HL-60/S4 treated with retinoic acid at 250 ng/mL for 4 days and 3 days (cell line): ENCODE results near the gene PTK6.

Experiments used
- in situ Hi-C: fragments of 300-500 bp; cut with MboI; formaldehyde crosslinking; loops from 2 replicates; pipeline ENCODE4 v1.7.0; 2022; ENCODE audit warnings: low sequenced_read_pairs

The PTK6 gene

DNA sequence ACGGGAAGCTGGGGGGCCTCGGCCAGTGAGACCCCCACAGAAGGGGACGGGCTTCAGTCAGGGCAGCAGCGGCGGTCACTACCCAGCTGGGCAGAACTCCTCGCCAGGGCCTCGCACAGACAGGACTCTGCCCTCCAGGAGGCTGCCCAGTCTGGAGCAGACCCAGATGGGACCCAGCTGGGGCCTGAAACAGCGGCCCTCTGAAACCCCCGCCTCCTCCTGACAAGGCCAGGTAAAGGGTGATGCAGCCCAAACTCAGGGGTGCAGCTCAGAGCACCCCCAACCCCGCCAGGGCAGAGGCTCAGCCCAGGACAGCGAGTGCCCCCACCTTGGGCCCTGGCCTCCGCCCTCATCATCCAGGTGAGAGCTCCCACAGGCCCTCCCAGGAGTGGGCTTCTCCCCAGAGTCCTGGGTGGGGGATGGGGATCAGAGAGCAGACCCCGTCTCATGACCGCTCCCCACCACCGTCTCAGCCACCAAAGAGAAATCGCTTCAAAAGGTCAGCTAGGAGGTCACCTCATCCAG is 40.5 kb downstream of the PTK6 start:
- in situ Hi-C loops: no loop called here

DNA sequence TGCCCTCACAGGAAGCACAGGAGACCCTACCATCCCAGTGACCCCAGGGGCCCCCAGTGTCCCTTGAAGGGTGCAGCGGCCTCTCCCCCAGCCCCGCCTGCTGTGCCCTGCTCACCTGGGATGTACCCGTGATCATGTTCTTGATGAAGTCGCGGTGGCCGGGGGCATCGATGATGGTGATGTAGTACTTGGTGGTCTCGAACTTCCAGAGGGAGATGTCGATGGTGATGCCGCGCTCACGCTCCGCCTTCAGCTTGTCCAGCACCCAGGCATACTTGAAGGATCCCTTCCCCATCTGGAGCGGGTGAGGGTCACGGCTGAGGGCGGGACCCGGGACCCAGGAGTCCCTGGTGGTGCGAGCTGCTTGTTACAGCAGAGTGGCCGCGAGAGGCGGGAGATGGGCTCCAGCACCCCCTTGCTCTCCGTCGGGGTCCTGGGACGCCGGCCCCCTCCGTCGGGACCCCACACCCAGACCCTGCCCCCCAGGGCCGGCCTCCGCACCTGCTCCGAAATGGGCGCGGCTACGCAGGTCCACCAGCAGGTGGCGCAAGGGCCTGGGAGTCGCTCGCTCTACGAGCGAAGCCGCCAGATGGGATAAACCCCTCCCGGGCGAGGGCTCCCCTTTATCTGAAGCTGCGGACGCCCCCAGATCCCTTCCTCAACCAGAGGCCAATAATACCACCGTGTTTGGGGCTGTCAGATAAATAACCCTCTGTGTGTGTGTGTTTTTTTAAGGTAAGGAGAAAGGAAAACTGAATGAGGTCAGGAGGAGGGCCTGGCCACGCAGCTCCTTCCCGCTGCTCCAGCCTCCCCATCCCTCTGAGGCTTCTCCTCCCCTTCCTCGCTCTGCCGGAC is 41.2 kb downstream of the PTK6 start:
- in situ Hi-C loops: no loop called here

DNA sequence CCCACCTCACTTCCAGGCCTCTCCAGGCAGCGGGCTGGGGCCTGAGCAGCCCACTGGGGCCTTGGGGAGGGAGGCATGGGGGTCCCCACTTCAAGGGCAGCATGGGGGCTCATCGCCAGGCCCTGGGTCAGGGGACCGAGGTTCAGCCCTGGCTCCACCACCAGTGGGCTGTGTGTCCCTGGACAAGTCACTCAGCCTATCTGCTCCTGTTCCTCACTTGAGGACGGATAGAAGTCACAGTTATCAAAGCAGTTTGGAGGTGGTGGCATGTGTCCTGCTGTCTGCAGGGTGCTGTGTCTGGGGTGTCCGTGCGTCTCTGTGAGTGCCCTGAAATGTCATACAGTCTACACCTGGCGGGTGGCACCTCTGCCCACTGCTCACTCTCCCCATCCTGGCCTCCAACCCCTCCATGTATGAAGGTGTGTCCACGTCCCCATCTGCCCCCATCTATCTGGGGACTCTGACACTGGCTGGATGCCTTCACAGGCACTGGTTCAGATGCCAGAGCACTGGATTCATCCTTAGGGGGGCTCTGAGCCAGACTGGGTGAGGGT is 41.9 kb downstream of the PTK6 start:
- in situ Hi-C loops: no loop called here

DNA sequence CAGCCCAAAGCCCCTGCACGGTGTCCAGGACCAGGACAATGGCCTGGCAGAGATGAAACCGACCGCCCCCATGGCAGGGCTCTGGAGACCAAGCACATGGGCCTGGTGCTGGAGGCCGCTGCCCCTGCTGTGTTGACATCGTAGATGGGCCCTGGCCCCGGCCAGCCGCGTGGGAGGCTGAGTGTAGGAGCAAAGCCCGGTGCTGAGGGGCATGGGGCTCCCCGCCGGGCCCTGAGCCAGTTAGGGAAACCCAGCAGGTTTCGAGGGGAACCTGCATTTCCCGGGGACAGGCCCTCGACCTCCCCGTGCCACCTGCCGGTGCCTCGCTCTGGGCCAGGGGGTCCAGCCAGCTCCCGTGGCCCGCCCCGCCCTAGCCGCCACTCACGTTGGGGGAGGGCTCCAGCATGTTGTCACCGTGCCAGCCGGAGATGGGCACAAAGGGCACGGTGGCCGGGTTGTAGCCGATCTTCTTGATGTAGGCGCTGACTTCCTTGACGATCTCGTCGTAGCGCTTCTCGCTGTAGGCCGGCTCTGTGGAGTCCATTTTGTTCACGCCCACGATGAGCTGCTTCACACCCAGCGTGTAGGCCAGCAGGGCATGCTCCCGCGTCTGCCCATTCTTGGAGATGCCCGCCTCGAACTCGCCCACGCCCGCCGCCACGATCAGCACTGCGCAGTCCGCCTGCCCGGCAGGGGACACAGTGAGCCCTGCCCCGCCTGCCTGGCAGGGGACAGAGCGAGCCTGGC is 42.6 kb downstream of the PTK6 start:
- in situ Hi-C loops: no loop called here

DNA sequence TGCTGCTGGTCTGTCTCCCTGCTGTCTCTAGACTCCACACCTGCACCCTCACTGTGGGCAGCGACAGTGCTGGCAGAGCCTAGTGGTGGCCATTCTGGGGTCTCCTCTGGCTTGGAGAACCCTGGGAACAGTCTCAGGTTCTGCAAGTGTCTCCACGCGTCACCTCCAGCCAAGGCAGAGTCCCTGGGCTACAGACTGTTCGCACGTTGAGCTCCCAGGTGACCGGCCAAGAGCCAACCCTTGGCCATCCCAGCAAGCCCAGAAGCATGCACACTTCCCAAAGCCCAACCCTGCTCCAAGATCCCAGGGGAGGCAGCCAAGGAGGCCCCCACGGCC is 43.1 kb downstream of the PTK6 start:
- in situ Hi-C loops: no loop called here

DNA sequence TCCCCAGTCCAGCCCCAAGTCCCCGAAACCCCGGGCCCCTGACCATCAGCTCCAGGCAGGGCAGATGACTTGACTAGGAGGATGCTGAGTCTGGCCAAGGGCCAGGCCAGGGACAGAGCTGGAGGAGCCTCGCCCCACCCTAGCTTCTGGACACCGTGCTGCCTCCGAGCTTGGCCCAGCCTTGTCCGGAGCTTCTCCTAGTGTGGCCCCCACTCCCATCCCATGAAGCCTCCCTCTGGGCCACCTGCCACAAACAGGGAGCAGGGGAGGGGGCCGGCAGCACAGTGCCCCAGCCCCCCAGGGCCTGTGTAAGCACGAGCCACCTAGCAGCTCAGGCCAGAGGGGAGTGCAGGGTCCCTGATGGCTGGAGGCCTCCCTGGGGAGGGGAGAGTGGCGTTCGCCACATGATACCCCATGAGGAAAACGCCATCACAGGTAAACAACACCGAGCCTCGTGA is 43.6 kb downstream of the PTK6 start:
- in situ Hi-C loops: no loop called here

DNA sequence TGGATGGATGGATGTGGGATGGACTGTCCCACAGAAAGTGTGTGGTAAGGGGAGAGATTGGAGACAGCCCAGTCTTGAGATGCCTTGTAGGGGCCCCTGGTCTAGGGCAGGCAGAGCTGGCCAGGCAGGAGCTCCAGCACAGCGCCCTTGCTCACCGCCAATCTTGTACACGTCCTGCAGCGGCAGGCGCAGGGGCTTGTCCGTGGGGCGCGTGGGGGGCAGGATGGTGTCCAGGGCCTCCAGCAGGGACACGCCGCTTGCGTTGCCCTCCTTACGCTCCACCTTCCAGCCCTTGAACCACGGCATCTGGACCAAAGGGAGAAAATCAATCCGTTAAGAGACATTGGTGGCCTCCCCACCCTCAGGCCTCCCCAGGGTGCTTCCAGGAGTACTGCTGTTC is 44.2 kb downstream of the PTK6 start:
- in situ Hi-C loops: no loop called here

DNA sequence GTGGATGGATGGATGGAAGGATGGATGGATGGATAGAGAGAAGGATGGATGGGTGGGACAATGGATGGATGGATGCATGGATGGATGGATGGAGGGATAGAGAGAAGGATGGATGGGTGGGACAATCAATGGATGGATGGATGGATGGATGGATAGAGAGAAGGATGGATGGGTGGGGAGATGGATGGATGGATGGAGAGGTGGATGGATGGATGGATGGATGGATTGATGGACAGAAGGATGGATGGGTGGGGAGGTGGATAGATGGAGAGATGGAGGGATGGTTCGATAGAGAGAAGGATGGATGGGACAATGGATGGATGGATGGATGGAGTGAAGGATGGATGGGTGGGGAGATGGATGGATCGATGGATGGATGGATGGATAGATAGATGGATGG is 44.7 kb downstream of the PTK6 start:
- in situ Hi-C loops: no loop called here

DNA sequence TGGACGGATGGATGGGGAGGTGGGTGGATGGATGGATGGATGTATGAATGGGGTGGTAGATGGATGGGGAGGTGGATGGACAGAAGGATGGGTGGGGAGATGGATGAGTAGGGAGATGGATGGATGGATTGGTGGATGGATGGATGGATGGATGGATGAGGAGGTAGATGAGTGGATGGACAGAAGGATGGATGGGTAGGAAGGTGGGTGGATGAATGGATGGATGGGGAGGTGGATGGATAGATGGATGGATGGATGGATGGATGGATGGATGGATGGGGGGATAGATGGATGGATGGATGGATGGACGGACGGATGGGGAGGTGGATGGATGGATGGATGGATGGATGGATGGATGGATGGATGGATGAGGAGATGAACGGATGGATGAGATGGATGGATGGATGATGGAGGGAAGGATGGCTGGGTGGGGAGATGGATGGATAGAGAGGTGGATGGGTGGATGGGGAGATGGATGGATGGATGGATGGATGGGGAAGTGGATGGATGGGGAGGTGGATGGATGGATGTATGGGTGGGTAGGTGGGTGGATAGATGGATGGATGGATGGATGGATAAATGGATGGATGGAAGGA is 45.4 kb downstream of the PTK6 start:
- in situ Hi-C loops: no loop called here

DNA sequence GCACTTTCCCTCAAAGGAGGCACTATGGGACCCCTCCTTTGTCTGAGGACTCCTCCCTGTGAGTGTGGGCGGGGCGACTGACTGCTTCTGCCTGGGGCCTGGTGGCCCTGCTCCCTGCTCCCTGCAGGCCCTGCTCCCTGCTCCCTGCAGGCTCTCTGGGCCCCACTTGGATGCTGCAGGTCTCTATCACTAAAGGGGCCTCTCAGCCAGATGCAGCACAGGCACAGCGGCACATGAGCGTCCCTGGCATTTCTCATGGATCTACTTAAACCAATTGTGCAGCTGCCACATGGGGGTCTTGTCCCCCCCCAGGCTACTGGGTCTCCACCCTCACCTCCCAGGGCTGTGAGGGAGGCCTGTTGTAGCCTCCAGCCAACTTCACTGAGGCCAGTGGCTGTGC is 46.1 kb downstream of the PTK6 start:
- in situ Hi-C loops: no loop called here

DNA sequence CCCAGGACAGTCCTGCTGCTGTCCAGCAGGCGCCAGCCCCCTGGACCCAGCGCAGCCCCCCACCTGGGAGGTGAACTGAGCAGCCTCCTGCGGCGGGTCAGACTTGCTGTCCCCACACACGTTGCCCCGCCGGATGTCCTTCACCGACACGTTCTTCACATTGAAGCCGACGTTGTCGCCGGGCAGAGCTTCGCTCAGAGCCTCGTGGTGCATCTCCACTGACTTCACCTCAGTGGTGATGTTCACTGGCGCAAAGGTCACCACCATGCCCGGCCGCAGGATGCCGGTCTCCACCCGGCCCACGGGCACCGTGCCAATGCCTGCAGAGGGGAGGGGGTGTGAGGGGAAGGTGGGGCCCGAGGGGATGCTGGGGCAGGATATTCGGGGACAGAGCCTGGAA is 46.8 kb downstream of the PTK6 start:
- in situ Hi-C loops: no loop called here

DNA sequence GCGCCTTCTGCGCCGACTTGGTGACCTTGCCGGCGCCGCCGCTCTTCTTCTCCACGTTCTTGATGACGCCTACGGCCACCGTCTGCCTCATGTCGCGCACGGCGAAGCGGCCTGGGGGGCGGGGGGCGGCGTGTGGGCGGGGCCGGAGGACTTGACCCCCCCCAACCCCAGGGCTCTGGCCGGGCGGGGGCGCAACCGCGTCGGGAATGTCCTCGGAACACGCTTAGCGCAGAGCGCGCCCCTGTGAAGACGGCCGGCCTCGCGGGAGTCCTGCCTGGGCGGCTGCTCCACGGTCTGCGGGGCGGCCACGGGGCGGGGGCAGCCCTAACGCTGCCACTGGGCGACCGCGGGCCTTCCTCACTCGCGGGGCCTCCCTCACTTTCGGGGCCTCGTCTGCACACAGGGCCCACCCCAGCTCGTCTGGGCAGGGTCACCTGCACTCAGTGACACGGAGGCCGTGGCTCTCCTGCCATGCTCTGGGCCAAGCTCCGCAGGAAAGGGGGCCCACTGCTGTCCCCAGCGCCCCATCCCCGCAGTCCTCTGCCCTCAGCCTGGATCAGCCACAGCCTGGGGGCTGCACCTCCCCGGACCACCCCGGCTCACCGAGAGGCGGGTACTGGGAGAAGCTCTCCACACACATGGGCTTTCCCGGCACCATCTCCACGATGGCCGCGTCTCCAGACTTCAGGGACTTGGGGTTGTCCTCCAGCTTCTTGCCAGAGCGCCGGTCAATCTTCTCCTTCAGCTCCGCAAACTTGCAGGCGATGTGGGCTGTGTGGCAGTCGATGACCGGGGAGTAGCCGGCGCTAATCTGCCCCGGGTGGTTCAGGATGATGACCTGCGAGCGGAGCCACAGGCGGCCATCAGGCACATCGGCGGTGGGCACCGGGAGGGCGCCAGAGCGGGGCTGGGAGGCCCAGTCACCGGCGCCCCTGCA is 48.6 kb downstream of the PTK6 start:
- in situ Hi-C loops: no loop called here

DNA sequence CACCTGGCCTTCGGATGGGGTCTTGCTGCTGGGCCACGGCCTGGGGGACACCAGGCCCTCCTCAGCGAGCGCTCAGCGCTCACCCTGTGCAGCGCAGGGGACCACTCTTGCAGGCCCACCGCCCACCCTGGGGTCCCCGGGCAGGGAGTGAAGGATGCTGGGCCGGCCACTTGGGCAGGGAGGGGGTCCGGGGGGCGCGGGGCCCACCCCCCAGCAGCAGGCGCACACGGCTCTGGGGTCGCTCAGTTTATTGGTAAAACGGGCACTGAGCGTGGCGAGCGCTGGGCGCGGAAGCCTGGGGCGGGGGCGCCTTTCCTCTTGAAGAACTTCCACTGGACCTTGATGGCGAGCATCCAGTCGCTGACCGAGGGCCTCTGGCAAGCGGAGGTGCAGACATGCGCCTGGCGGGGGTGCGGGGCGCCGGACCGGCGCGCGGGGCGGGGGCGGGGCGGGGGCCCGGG is 49.4 kb downstream of the PTK6 start:
- in situ Hi-C loops: no loop called here

DNA sequence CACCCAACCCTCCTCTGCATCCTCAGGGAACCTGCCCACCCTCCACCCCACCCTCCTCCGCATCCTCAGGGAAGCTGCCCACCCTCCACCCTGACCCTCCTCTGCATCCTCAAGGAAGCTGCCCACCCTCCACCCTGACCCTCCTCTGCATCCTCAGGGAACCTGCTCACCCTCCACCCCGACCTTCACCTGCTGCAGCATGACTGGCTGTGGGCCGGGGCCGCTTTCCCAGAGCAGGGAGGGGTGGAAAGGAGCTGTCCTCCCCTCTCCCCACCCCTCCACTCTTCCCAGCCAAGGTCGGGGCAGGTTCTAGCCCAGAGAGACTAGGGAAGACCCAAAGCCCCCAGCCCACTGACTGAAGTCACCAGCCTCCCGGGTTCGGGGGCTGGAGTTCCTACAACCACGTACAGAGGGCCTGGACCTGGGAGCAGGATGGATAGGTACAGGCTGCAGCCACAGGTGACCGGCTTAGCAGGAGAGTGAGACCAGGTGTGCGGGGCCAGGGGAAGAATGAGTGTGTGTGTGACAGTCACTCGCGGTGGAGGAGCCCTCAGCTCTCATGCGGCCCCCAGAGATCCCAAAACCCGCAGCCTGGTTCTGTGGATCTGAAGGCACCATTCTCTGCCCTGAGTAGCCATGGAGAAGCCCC is 49.9 kb downstream of the PTK6 start:
- in situ Hi-C loops: no loop called here

DNA sequence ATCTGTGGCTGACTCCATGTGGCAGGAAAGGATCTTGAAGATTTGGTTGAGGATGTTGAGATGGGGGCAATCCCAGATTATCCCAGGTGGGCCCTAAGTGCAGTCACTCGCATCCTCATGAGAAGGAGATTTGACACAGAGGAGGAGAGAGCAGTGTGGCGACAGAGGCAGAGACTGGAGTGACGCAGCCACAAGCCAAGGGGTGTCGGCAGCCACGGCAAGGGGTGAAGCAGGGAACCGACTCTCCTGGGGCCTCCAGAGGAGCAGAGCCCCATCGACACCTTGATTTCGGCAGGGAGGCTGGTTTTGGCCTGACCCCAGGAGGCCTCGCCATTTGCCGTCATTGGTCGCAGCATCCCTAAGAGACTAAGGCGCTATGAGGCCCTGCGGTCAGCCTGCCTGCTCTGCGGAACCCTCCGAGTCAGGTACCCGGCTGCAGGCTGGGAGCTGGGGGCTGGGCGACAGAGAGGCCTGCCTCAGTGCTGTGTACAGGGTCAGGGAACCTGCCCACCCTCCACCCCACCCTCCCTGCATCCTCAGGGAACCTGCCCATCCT is 50.8 kb downstream of the PTK6 start:
- in situ Hi-C loops: no loop called here

DNA sequence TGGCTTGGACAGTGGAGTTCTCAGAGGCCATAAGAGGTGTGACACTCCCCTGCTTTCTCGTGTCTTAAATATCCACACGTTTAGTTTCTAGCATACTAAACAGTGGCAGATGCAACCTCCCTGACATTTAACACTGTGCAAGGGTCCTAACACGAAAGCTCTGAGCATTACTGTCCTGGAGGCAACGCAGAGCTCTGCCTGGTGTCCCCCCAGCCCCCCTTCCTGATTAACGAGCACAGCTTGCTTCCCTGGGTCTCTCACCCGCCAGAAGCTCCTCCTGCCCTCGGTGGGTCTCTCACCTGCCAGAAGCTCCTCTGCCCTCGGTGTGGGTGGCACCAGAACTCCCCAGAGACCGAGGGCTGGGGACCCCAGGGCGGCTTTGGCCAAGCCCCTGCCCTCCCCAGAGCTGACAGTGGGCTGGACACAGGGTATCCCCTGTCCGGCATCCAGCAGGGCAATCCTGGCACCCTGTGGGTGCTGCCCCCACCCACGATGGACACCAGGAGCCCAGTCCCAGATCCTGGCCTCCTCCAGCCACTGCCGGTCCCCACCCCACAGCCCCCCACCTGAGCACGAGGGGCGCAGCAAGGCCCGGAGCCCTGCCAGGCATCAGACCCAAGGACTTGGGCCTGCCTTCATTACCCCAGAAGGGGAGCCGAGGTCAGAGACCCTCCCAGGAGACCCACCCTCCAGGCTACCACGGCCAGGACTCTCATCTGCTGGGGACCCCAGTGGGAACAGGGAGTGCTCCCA is 52.3 kb downstream of the PTK6 start:
- in situ Hi-C loops: no loop called here

DNA sequence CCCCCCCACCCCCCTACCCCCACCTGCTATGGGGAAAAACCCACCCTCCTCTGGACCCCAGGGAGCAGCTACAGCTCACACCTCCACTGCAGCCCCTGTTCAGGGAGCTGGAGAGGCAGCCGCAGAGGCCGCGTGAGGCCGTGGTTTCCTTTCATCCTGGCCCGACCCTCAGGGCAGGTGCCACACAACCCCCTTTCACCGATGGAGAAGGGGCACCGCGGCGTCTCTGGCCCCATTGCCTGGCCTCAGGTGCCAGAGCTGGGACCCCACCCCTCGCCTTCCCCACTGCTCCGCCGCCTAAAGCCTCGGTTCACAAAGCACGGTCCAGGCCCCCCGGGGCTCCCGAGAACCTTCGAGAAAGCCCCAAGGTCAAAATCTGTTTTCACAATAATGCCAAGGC is 52.9 kb downstream of the PTK6 start:
- in situ Hi-C loops: no loop called here

DNA sequence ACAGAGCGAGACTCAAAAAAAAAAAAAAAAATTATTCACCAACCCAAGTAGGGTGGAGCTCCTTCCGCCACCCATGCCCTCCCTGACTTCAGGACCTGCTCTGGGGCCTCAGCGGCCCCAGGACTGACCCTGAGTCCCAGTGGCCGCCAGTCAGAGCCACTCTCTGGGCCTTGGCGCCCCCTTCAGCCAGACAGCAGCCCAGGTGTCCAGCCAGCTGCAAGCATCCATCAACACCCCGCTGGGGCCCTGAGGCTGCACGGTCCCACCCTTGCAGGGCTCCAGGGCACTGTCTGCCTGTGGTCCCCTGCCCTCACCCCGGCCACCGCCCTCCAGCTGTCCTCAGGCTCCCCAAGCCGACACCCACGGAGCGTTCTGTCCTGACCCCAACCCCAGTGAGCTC is 53.3 kb downstream of the PTK6 start:
- in situ Hi-C loops: no loop called here
